SIG-M5 treated with dmso at 0.1 percent for 504 hours (cell line): ENCODE results near the gene GTF3C4.
A peak's percentile ranks its signal among the peaks of the same experiment; 100 is the strongest.

Source experiments
- DNase-seq: peaks from one replicate; lab custom pipeline; 2025; ENCODE audit not compliant: unreplicated experiment; lab: John Stamatoyannopoulos, UW

Gene GTF3C4, protein sequence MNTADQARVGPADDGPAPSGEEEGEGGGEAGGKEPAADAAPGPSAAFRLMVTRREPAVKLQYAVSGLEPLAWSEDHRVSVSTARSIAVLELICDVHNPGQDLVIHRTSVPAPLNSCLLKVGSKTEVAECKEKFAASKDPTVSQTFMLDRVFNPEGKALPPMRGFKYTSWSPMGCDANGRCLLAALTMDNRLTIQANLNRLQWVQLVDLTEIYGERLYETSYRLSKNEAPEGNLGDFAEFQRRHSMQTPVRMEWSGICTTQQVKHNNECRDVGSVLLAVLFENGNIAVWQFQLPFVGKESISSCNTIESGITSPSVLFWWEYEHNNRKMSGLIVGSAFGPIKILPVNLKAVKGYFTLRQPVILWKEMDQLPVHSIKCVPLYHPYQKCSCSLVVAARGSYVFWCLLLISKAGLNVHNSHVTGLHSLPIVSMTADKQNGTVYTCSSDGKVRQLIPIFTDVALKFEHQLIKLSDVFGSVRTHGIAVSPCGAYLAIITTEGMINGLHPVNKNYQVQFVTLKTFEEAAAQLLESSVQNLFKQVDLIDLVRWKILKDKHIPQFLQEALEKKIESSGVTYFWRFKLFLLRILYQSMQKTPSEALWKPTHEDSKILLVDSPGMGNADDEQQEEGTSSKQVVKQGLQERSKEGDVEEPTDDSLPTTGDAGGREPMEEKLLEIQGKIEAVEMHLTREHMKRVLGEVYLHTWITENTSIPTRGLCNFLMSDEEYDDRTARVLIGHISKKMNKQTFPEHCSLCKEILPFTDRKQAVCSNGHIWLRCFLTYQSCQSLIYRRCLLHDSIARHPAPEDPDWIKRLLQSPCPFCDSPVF

DNA sequence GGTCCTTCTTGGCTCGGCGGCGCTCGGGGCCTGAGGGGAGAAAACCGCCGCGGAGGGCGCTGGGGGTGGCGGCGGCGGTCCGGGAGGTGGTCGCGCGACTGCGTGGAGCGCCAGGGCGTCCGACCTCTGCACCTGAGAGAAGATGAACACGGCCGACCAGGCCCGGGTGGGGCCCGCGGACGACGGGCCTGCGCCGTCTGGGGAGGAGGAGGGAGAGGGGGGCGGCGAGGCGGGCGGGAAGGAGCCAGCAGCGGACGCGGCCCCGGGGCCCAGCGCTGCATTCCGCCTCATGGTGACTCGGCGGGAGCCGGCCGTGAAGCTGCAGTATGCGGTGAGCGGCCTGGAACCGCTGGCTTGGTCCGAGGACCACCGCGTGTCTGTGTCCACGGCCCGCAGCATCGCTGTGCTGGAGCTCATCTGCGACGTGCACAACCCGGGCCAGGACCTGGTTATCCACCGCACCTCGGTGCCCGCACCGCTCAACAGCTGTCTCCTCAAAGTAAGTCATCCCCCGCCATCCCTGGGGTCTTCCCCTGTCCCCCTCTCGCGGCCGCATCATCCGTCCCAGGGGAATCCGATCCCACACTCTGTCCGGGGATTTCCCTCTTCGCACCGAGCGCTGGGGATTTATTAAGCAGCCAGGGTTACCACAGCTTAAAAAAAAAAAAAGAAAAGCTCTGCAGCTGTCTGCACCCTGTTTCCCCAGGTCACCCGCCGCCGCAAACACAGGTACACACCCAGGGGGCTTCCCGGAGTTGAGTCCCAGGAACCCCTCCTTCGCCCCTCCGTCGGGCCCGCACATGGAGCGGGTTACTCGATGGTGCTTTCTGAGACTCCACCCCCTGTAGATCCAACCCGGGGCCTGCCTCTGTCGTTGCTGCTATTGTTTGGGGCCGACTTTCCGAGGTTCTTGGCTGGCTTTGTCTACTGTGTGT is at the start of gene GTF3C4:
Gene GTF3C4, plus strand, starts transcription at position 8 of the 935 bp plus-strand sequence. Its CDS starts 135 bp downstream, at position 143.
- peak; percentile 26 for DNase-seq

DNA sequence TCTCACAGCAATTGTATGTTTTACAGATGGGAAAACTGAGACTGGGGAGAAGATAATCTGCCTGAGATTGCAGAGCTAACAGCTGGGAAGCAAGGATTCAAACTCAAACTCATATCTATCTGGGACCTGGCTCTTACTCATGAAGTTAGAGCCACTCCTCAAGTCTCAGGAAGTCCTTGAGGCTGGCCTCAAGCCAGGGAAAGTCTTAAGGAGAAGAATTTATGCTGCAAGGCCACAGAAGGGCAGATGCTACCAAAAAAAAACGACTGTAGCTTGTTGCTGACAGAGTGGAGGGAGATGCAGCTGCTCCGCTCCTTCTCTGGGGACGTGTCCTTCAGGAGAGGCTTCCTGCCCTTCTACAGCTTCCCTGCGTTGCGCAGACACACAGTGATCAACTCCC is 48.1 kb upstream of the GTF3C4 start:
- no peak for DNase-seq

DNA sequence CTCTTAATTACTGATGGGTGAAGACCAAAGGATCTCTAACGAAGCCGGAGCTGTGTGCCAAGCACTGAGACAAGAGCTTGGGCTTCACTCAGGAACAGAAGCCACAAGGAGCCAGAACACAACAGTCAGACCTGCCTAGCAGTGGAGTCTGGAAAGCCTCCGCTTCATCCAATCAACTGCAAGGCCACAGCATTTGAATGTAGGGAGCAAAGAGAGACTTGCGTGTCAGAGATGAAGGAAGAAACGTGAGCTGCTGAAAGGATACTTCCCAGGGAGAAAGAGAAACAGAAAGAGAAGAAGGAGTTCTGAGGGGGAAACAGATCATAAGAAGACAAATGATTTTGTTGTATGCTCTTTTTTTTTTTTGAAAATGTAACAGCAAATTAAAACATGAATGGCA is 44.0 kb upstream of the GTF3C4 start:
- no peak for DNase-seq

DNA sequence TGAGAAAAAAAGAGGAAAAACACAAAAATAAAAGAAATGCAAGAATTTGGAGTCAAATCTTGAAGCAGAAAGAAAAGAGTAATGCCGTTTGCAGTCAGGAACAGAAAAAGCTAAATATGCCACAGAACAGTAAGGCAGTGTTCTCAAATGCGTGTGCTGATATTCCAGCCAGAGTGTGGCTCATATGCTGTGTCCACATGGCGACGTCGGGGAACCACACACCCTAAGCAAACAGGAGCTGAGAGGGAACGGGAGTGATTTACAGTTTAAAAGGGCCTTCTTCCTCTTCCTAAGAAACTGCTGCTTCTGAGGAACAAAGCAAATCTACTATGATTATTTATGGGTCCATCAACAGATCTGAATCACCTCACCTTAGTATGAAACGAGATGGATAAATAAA is 43.2 kb upstream of the GTF3C4 start:
- DNase-seq: no peak

DNA sequence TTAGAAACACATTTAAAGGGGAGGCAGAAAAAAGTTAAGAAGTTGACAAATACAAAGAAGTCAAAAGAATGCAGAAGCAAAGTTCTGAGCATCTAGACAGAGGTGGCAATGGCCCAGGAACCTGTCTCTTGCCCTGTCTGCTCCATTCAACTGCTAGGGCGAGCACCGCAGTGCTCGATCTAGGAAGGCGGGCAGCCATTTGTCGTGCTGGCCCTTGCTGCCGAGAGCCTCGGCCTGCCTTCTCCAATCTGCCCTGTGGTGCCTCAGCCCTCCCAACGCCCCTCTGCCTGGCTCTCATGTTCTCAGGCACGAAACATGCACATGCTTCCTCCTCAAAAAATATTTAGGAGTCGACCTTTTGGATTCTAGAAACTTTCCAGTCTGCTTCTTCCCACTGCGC is 42.7 kb upstream of the GTF3C4 start:
- DNase-seq: no peak

DNA sequence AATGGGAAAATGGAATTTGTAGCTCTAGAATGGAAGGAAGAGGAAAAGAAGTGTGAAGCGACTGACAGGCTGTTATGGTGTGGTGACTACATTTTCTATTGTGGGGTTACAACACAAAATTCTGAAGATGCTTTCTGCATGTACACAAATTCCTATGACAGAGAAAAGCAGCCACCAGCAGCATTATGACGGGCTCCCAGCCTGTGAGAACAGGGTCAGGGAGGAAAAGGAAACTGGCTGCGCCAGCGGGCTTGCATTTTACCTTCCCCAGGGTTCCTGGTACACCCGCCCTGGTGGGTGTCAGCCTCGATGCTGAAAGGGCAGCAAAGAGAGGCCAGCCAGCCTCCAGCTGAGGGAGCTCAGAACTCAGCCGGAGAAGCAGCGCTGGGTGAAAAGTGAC is 41.5 kb upstream of the GTF3C4 start:
- no peak for DNase-seq

DNA sequence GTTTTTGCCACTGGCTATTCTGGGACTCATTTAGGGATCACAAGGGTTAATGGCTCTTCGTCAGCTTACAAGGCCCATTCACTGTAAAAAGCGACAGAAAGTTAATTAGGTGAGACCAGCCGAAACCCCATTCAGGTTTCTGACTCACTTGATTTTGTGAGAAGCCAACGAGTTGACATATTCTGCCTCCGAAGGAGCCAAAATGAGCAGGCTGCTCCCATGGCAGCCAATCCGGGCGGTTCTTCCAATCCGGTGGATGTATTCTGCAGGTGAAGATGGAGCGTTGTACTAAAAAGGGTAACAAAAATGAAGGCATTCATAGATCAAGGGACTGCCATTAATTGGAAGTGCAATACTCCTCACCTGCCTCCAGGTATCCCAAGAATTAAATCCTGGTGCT is 40.1 kb upstream of the GTF3C4 start:
- DNase-seq: no peak

DNA sequence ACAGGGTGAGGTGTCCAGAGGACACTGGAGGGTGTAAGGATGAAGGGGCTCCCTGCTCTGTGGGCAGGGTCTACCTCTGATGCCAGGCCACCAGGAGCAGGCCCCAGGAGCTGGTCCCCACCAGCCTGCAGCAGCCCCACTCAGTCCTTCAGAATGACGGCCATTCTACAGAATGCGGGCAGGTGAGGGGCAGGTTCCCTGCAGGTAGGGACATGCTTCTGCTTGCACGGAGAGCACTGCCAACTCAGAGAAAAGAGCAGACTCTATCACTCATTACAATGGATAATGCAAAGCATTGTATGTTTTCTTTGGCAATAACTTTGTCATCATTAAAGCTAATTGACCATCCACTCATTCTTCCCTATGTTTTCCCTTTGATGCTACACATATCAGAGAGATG is 39.5 kb upstream of the GTF3C4 start:
- no peak for DNase-seq

DNA sequence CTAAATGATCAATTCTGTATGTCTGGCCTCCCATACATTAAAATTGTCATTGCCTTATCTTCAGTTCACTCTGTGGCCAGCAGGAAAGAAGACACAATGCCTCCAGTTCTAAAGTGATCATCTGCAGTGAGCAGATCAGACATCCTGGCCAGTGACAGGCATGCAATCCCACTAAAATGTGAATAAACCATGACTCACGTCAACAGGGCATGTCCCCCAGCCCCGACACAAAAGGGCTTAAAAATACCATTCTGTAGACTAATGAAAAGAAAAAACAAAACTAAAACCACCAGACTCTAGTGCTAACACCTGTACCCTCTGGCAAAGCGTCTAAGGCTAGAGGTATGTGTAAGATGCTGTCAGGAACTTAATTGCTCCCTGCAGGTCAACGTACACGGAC is 39.0 kb upstream of the GTF3C4 start:
- DNase-seq: no peak

DNA sequence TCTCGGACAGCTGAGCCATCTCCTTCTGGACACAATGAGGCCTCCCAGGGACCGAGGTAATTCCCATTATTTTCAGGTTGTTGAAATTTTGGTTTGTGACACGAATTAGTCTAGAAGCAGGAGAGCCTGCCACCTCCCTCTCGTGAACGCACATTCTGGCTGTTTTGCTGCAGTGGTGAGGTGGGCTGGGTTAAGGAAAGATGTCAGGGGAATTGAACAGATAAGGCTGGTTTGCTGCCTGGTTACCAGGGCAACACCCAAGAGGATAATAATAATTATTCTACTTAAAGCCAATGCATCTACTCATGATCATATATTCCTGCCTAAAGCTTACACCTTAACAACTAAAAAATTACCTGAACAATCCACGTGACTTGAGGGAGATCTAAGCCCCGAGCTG is 38.6 kb upstream of the GTF3C4 start:
- DNase-seq: no peak

DNA sequence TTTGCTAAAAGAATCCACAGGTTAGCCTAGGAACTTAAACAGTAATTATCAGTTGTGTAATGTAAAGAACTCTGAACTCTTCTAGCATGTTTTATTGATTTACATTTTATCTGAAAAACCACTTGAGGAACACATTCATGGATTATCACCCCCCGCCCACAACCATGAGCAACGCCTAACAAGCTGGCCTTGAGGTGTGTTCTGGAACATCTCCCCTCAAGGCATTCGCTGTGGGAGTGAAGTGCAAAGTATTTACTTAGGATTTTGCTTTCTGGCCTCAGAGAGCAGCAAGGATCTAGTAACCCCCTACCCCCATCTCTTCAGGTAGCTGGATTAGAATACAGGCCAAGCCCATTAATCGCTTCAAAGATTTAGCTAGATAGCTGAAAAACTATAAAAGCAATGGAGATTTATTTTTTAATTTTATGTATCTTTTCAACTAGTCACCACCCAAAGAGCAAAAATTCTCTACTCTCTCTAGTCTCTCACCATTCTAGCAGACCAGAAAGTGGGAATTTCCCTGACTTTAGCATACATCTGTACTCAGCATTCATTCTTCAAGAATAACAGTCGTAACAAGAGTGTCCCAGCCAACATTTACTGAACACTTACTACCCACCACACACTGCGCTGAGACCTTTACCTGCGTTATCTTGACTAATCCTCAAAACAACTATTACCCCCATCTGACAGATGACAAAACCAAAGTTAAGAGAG is 37.7 kb upstream of the GTF3C4 start:
- DNase-seq: no peak

DNA sequence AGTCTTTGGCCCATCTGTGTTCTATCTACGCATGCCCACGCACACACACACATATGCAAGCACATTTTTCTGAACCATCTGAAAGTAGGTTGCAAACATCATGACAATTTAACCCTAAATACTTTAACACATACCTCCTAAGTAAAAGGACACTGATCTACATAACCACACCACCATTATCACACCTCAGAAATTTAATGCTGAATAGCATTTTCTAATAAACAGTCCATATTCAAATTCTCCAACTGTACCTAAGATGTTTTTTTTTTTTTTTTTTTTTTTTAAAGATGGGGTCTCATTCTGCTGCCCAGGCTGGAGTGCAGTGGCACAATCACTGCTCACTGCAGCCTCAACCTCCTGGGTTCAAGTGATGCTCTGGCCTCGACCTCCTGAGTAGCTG is 35.9 kb upstream of the GTF3C4 start:
- no peak for DNase-seq

DNA sequence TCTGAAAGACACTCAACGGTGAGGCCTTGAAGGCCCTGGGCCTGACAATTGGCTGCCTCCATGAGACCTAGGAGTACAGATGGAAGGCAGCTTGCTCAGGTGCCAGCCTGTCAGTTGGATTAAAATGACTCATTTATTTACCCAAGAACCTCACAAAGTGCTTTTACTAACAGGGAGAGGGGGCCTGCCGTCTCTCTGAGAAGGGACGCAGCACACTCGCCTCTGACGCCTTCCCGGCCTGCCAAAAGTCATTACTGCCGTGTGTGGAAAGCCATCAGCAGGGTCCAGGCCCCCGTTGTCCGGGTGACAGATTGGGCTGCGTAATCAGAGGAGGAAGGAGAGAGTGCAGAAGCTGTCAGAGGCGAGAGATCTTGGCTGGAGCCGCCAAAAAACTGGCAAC is 32.9 kb upstream of the GTF3C4 start:
- DNase-seq: no peak

DNA sequence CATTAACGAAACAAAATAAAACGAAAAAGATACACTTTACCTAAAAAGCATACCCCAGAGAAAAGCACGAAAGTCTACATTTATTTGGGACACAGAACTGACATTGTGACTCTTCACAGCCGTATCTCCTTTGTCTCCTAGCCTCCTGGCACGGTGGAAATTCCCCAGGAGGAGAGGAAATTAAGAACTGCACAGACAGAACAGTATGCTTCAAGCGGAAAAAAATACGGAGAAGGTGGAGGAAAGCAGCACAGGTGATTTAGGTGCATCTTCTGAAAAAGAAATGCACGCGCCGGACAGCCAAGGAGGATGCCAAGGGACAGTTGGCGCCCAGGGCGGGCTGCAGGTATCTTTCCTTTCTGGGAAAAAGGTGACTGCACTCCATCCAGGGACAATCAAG is 32.5 kb upstream of the GTF3C4 start:
- DNase-seq: no peak

DNA sequence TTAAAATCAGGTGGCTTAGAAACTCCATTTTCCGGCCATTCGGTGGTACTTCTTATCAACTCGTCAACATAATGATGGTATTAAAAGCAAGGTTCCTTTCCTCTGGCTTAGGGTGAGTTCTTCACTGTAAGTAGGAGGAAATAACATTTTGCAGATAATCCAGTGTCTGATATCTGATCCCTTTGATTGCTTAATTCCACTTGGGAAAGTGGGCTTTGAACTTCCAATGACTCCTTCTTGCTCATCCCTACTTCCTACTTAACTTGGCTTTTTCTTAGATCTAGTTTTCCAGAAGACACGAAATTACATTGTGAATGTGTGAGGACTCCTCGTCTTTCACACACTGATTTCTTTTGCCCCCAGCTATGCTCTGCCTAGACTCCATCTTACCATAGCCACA is 32.0 kb upstream of the GTF3C4 start:
- DNase-seq: no peak

DNA sequence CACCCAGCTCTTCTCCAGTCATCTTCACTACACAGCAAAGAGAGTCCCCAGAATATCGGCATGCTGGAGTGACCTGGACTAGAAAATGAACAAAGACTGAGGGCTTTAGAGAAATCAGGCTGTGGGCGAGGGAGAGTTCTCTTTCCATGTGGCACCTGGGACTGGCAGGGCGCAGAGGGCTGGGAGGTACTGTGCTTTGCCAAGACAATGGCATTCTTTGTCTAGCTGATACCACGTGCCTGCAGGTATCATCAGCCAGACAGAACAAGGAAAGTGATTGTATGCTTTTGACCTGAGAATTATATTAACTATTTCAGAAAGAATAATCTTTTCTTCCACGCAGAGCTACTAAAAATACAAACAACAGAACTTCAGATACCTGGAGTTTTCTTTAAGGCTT is 30.9 kb upstream of the GTF3C4 start:
- no peak for DNase-seq

DNA sequence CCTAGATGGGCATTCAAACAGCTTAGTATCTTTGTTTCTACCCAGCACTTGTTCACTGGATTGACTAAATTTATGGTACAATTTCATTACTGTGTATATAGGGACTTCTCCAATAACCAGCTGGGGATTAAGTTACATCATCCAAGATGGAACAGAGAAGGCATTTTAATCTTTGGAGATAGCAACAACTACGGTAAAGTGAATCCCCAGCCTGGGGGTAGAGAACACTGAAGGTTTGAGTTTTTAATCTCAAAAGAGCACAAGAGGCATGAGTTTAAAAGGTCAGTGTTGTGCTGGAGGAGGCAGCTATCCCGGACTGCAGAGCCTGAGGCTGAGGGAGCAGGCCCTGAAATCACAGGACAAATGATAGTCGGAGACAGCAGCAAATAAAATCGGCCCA is 29.0 kb upstream of the GTF3C4 start:
- DNase-seq: no peak

DNA sequence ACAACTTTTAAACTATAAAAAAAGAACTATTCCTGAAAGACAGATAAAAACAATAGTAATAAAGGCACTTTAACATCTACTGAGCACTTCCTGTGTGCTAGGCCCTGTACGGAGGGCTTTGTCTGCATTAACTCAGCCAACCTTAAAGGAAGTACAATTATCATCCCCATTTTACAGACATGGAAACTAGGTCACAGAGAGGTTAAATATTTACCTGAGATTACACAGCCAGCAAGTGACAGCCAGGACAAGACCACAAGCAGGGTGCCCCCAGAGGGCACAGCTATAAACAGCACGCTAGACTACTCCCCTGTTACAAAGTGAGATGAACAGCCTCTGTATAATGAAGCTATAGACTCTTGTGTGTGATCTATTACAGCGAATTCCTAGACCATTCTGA is 26.0 kb upstream of the GTF3C4 start:
- DNase-seq: no peak

DNA sequence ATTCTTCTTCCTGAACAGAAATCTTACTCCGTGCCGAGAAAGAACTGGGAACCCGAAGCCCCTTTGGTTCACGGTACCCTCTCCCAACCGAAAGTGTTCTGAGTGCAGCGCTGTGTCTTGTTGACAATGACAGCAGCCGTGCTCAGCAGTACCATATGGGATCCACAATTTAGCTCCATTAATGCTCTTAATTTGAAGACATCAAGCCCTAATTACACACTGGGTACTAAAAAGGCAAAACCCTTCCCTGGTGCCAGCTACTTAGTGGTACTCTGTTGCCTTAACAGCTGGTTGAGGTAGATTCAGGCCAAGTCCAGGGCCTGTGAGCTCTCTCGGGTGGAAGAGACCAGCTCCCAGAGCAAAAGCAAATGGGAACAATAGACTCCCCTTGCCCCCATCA is 25.0 kb upstream of the GTF3C4 start:
- DNase-seq: no peak

DNA sequence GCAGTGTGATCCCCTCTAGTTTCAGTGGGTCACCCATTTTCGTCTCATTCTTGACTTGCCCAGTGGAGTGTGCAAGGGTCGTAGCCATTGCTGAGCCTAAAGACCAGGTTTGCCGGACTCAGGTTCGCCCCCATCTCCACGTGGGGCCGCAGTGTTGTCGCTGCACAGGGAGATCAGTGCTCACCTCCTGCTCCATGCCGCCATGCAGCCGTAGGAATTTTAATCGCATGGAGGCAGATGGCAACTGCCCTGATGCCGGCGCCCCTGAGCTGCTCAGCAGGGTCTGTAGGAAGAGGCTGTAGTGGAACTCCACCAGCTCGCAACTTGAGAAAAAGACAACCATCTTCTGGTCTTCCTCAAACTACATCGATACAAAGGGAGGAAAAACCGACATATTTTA is 24.6 kb upstream of the GTF3C4 start:
- DNase-seq: no peak

DNA sequence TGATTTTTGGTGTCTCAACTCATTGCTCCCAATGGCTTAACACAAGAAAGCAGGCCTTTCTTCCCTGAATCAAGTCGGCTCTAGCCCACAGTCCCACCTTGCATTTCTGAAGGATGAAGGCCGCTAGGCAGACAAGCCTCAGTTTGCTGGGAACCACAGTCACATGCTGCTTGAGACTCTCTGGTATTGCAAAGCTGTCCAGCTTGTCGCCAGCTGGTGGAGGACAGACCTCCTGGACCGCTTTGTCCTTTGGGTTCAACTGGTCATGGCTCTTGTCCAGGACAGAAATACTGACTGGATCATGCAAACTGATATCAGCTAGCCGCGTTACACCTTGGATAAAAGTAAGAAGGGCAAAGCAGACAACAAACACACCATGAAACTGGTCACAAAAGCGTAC is 23.5 kb upstream of the GTF3C4 start:
- no peak for DNase-seq
